CD4-positive, alpha-beta T cell treated with Interferon alpha-2 for 1 hour (primary cell): ENCODE measurements around the gene RALGPS1.

Experiments used
- DNase-seq, 2 donors: peaks; one replicate each; pipeline ENCODE4 v3.0.0-alpha.2; 2020 to 2022

The RALGPS1 gene

DNA sequence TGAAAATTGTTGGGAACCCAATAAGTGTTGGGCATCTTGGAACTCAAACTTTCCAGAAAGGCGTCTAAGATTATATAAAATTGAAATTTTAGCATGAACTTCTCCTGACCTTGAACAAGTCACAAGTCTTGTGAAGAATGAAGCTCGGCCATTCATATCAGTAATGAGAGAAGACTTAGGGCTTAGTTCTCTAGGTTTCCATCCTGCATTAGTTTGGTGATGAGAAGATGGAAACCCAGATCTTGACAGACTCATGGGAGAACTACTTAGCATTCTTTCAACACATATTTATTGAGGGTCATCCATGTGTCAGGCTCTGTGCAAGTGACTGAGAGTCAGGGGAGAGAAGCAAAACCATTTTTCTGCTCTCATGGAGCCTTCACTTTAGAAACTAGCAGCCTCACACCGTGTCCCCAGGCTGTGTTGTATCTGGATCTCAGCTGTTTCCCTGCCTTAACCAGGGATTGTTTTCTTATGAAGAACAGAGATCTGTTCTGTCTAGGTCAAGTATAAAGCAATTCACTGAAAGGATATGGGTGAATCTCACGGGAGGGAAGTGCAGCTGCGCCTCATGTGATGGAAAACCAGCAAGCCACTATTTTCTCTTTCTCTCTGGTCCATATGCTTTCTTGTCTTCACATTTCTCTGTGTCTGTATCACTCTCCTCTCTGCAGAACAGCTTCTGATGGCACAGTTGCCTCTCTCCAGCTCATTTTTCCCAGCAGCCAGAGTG lies 353.4 kb downstream of the RALGPS1 start:
- DNase-seq: no peak

- no peak for DNase-seq
Measured at GRCh38 chr9:127269449-127269848, 354.9 kb downstream of the RALGPS1 start.
